AG08396 (cell line): ENCODE data around the gene SMIM13.
"Not testable (repeated sequence)": the region's sequence is repeated elsewhere in the genome, so short reads cannot be mapped to it uniquely, and the experiment has no call there.

Source experiments
- DNase-seq: peaks from one replicate; pipeline ENCODE4 v3.0.0; 2012; ENCODE audit warnings: low spot score, mixed read lengths

SMIM13 gene

GRCh38 chr6:11083956-11084355 lies 9.7 kb upstream of the SMIM13 start:
- DNase-seq = no peak

- peak; percentile 83 for DNase-seq
Observed at GRCh38 chr6:11085758-11086435, 7.7 kb upstream of the SMIM13 start.

- not testable (repeated sequence) for DNase-seq
Observed at GRCh38 chr6:11087141-11087812, 6.4 kb upstream of the SMIM13 start.

GRCh38 chr6:11089695-11090094 lies 3.9 kb upstream of the SMIM13 start:
- DNase-seq = no peak

- not testable (repeated sequence) for DNase-seq
Observed at GRCh38 chr6:11091141-11091540, 2.5 kb upstream of the SMIM13 start.

GRCh38 chr6:11092668-11093375 lies 812 bp upstream of the SMIM13 start:
- DNase-seq = peak; percentile 44

- no peak for DNase-seq
Observed at GRCh38 chr6:11093376-11093625, 333 bp upstream of the SMIM13 start.

- DNase-seq = peak; percentile 62
Observed at GRCh38 chr6:11094411-11094851, 797 bp downstream of the SMIM13 start.

- no peak for DNase-seq
Observed at GRCh38 chr6:11094941-11095340, 1.3 kb downstream of the SMIM13 start.

- DNase-seq = peak; percentile 42
Observed at GRCh38 chr6:11096109-11096508, 2.5 kb downstream of the SMIM13 start.

- DNase-seq = no peak
Observed at GRCh38 chr6:11097476-11097875, 3.8 kb downstream of the SMIM13 start.

GRCh38 chr6:11098004-11098403 lies 4.4 kb downstream of the SMIM13 start:
- no peak for DNase-seq

GRCh38 chr6:11101417-11101816 lies 7.8 kb downstream of the SMIM13 start:
- no peak for DNase-seq

GRCh38 chr6:11103065-11103464 lies 9.4 kb downstream of the SMIM13 start:
- no peak for DNase-seq

- no peak for DNase-seq
Observed at GRCh38 chr6:11108726-11109125, 15.1 kb downstream of the SMIM13 start.

- DNase-seq = no peak
Observed at GRCh38 chr6:11110921-11111768, 17.5 kb downstream of the SMIM13 start, which contains the start of gene ERVFRD-1. Gene ERVFRD-1 (minus strand): TSS chr6:11111725. CDS start chr6:11105310, 6,415 bp downstream.

- DNase-seq = no peak
Observed at GRCh38 chr6:11111769-11112437, 18.3 kb downstream of the SMIM13 start.

GRCh38 chr6:11113038-11113437 lies 19.4 kb downstream of the SMIM13 start:
- DNase-seq = no peak

GRCh38 chr6:11115808-11116536 lies 22.3 kb downstream of the SMIM13 start:
- peak; percentile 43 for DNase-seq

- no peak for DNase-seq
Observed at GRCh38 chr6:11120271-11121005, 26.8 kb downstream of the SMIM13 start.
